Tibial artery (tissue), 4 donors: ENCODE measurements around the gene UBFD1.
"Not testable (repeated sequence)": the region's sequence is repeated elsewhere in the genome, so short reads cannot be mapped to it uniquely, and the experiment has no call there.

Experiments
- DNase-seq, 2 donors: peaks; one replicate each; pipeline ENCODE4 v3.0.0-alpha.2; 2019
- H3K27ac ChIP-seq, 2 donors: fragments of 200-600 bp; sonication (generic) in 1 of 2; 1 replicate in 1 of 2; 2 replicates in 1 of 2; pipeline ENCODE4 v1.5.1; 2018 to 2019; ENCODE audit warnings: mild to moderate bottlenecking in 1 of 2
- H3K27me3 ChIP-seq, 2 donors: fragments of 200-600 bp; sonication (generic) in 1 of 2; one replicate each; pipeline versions ENCODE4 v1.5.1 to v1.6.0; 2016 to 2019
- H3K36me3 ChIP-seq, 3 donors: fragments of 200-600 bp; sonication (generic) in 2 of 3; one replicate each; pipeline ENCODE4 v1.5.1; 2016 to 2019; ENCODE audit warnings: mild to moderate bottlenecking in 2 of 3
- H3K4me1 ChIP-seq, 4 donors: fragments of 200-600 bp; sonication (generic) in 2 of 4; 1 replicate in 3 of 4; 2 replicates in 1 of 4; pipeline ENCODE4 v1.5.1; 2016 to 2019
- H3K4me3 ChIP-seq, 2 donors: fragments of 200-600 bp; sonication (generic) in 1 of 2; 1 replicate in 1 of 2; 2 replicates in 1 of 2; pipeline ENCODE4 v1.5.1; 2018 to 2019; ENCODE audit warnings: mild to moderate bottlenecking in 2 of 2
- H3K9me3 ChIP-seq, 3 donors: fragments of 200-600 bp; sonication (generic) in 1 of 3; one replicate each; pipeline ENCODE4 v1.5.1; 2016 to 2019
- intact Hi-C: fragments of 100-400 bp; cut with DNase I; formaldehyde crosslinking; loops from one replicate; pipeline ENCODE4 v1.15.0; 2023; ENCODE audit warnings: low total_unique reads
- TF ChIP-seq, protein P1 (sequence below), 2 experiments: fragments of 200-600 bp in 1 of 2; fragments of 450-650 bp in 1 of 2; IDR thresholded peaks; one replicate each; pipeline ENCODE4 v1.5.1; 2017 to 2019; ENCODE audit warnings: antibody characterized with exemption in 2 of 2, mild to moderate bottlenecking in 1 of 2, moderate library complexity in 1 of 2

Gene UBFD1

DNA sequence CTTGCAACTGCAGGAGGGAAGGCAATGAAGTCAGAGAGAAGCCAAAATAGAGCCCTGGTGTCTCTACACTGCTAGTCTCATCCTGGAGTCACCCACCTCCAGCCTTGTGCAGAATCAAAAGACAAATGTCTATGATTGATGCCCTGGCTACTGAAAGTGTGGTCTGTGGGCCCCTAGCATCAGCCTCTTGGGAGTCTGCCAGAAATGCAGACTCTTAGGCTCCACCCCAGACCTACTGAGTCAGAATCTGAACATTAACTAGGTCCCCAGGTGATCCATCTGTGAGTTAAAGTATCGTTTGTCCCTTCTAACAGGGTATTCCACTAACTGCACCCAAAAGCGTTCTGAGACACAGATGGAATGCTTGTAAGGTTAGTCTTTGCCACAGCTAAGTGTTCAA lies 21.6 kb upstream of the UBFD1 start:
- no peak for DNase-seq
- peaks cover 40 to 94% (median 71%) of the 10 kb centered on the region in 3 donors for H3K36me3 ChIP-seq
- TF ChIP-seq, protein P1, sequence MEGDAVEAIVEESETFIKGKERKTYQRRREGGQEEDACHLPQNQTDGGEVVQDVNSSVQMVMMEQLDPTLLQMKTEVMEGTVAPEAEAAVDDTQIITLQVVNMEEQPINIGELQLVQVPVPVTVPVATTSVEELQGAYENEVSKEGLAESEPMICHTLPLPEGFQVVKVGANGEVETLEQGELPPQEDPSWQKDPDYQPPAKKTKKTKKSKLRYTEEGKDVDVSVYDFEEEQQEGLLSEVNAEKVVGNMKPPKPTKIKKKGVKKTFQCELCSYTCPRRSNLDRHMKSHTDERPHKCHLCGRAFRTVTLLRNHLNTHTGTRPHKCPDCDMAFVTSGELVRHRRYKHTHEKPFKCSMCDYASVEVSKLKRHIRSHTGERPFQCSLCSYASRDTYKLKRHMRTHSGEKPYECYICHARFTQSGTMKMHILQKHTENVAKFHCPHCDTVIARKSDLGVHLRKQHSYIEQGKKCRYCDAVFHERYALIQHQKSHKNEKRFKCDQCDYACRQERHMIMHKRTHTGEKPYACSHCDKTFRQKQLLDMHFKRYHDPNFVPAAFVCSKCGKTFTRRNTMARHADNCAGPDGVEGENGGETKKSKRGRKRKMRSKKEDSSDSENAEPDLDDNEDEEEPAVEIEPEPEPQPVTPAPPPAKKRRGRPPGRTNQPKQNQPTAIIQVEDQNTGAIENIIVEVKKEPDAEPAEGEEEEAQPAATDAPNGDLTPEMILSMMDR (IDR thresholded peaks at IDR 0.05), result no peak
- H3K9me3 ChIP-seq, result no peaks in the 10 kb centered on the region
- no peaks in the 10 kb centered on the region for H3K4me1 ChIP-seq
- no peak overlapping the region for H3K4me3 ChIP-seq
- no peaks in the 10 kb centered on the region for H3K27me3 ChIP-seq
- intact Hi-C loops, result no loop called here
- H3K27ac ChIP-seq, result no peak overlapping the region

DNA sequence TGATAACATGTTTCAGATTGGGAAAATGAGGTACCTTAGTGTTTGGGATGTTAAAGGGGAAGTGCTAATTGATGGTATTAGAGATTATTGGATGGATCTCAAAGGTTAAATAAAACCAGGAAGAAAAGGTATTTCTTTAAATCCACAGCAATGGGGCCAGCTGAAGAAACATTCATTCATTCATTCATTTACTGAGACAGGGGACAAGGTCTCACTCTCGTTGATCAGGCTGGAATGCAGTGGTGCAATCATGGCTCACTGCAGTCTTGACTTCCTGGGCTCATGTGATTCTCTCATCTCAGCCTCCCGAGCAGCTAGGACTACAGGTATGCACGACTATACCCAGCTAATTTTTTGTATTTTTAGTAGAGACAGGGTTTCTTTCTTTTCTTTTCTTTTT lies 20.1 kb upstream of the UBFD1 start:
- no peak overlapping the region for H3K27ac ChIP-seq
- H3K9me3 ChIP-seq, result no peaks in the 10 kb centered on the region
- peaks cover 30 to 92% (median 66%) of the 10 kb centered on the region in 3 donors for H3K36me3 ChIP-seq
- H3K4me1 ChIP-seq, result no peaks in the 10 kb centered on the region
- no peak overlapping the region for H3K4me3 ChIP-seq
- no peak for DNase-seq
- intact Hi-C loops, result no loop called here
- TF ChIP-seq, protein P1 (IDR thresholded peaks at IDR 0.05), result no peak
- no peaks in the 10 kb centered on the region for H3K27me3 ChIP-seq

DNA sequence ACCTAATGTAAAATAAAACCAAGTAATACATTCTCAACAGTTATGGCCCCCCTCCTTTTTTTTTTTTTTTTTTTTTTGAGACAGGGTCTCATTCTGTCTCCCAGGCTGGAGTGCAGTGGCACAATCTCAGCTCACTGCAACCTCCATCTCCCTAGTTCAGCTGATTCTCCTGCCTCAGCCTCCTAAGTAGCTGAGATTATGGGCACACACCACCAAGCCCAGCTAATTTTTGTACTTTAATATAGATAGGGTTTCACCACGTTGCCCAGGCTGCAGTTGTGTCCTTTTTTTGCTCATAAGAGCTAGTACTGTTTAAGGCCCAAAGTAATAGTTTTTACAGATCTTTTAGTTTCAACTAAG lies 18.6 kb upstream of the UBFD1 start:
- Histone ChIP-seq H3K27ac (no peak overlapping the region), H3K4me1 (no peaks in the 10 kb centered on the region), H3K4me3 (no peak overlapping the region), H3K27me3 (no peaks in the 10 kb centered on the region), H3K36me3 (peaks cover 17 to 92% (median 64%) of the 10 kb centered on the region in 3 donors), H3K9me3 (no peaks in the 10 kb centered on the region)
- no peak for DNase-seq
- intact Hi-C loops, result no loop called here
- TF ChIP-seq, protein P1 (IDR thresholded peaks at IDR 0.05), result no peak

DNA sequence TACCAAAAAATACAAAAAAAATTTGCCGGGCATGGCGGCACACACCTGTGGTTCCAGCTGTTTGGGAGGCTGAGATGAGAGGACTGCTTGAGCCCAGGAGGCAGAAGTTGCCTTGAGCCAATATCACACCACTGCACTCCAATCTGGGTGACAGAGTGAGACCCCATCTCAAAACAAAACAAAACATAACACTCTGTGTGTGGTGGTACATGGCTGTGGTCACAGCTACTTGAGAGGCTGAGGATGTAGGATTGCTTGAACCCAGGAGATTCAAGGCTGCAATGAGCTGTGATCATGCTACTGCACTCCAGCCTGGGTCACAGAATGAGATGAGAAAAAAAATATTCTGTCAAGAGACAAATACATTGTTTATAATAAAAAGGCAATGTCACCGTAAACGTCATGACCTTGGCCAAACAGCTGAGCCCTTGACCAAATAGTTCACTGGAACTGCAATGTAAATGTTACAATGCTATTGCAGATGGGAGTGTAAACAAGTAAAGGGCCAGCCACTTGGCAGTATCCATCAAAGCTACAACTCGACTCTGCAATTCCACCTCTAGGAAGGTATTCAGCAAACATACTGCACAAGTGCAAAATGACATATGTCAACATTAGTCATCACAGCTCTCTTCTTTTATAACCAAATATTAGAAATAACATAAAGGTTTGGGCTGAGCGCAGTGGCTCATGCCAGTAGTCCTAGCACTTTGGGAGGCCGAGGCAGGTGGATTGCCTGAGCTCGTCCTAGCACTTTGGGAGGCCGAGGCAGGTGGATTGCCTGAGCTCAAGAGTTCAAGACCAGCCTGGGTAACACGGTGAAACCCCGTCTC lies 17.3 kb upstream of the UBFD1 start:
- Histone ChIP-seq H3K9me3 (no peaks in the 10 kb centered on the region), H3K4me1 (no peaks in the 10 kb centered on the region), H3K4me3 (no peak overlapping the region), H3K36me3 (peaks cover 4 to 92% (median 64%) of the 10 kb centered on the region in 3 donors), H3K27me3 (no peaks in the 10 kb centered on the region), H3K27ac (no peak overlapping the region)
- intact Hi-C loops, result no loop called here
- TF ChIP-seq, protein P1 (IDR thresholded peaks at IDR 0.05), result no peak
- no peak for DNase-seq

DNA sequence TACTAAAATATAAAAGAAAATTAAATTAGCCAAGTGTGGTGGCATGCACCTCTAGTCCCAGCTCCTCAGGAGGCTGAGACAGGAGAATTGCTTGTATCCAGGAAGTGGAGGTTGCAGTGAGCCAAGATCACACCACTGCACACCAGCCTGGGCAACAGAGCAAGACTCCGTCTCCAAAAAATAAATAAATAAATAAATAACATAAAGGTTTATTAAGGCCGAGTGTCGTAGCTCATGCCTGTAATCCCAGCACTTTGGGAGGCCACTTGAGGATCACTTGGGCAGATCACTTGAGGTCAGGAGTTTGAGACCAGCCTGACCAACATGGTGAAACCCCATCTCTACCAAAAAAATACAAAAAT lies 16.7 kb upstream of the UBFD1 start:
- intact Hi-C loops, DNase-seq, H3K4me3 ChIP-seq, H3K27me3 ChIP-seq, H3K27ac ChIP-seq, H3K4me1 ChIP-seq, H3K9me3 ChIP-seq: not testable (repeated sequence)
- H3K36me3 ChIP-seq, result peaks cover 2 to 92% (median 66%) of the 10 kb centered on the region in 3 donors

DNA sequence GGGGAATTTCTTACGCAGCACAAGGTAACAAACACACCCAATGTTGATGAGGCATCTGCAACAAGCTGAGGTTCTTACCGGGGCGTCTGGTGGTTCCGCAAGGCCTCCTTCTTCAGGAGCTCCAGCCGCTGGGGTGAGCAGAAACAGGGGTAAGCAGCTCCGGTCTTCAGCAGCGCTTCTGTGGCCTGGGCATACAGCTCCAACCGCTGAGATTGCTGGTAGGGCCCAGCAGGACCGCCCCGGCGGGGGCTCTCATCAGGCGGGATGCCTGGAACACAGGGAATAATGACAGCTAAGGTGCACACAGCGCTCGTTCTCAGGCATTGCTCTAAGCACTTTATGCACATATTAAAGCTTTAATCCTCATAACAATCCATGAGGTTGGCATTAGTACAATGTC lies 13.1 kb upstream of the UBFD1 start:
- H3K27ac ChIP-seq, result no peak overlapping the region
- TF ChIP-seq, protein P1 (IDR thresholded peaks at IDR 0.05), result no peak
- H3K27me3 ChIP-seq, result no peaks in the 10 kb centered on the region
- intact Hi-C loops, result no loop called here
- H3K9me3 ChIP-seq, result no peaks in the 10 kb centered on the region
- peaks cover 16 to 96% (median 63%) of the 10 kb centered on the region in 3 donors for H3K36me3 ChIP-seq
- no peak for DNase-seq
- no peak overlapping the region for H3K4me3 ChIP-seq
- H3K4me1 ChIP-seq, result no peaks in the 10 kb centered on the region
